Measurements from ENCODE around the gene F10. TPM values are rescaled to one million over a fixed set of nuclear protein-coding genes. Genes with fewer than 3 reads are reported as not detected.

F10 gene
- total RNA-seq, 1 experiment from 2014 or later, result 0.18 TPM

- intact Hi-C loops (cut with micrococcal nuclease; ENCODE audit: unreplicated experiment) (no loop called here), in situ Hi-C loops (cut with HindIII; ENCODE audit: low pct_unique_long_range_greater_than_20kb, low sequenced_read_pairs) (no loop called here)
- no TSS peak for BruUV-seq (replicated peaks)
- no peak for DNase-seq (ENCODE audit: low read depth, low spot score)
- CTCF ChIA-PET, result interaction anchor here (0.7 kb wide), 1 partner anchor 53 kb away, joined by 3 read pairs; no protein-coding TSS in a partner anchor
- Histone ChIP-seq H3K9me3 (ENCODE audit: control insufficient read depth, insufficient read depth, low read depth, low read length) (no peaks in the 10 kb centered on the region), H3K4me3 (ENCODE audit: low read depth in 2 of 2, low read length in 2 of 2) (no peak overlapping the region), H3K4me1 (ENCODE audit: control insufficient read depth, insufficient read depth, low read length) (no peaks in the 10 kb centered on the region), H3K27me3 (ENCODE audit: control insufficient read depth, insufficient read depth, low read length) (no peaks in the 10 kb centered on the region), H3K27ac (ENCODE audit: low read length) (no peak overlapping the region), H3K36me3 (ENCODE audit: control insufficient read depth, insufficient read depth, low read length) (no peaks in the 10 kb centered on the region)
- POLR2A ChIA-PET, result interaction anchor here (0.6 kb wide), 1 partner anchor 58 kb away, joined by 3 read pairs; no protein-coding TSS in a partner anchor
- ATAC-seq, result no peak
- TF ChIP-seq REST (IDR thresholded peaks at IDR 0.05; ENCODE audit: insufficient read depth in 1 of 2, low read depth in 2 of 2, low read length in 1 of 2) (no peak), POLR2AphosphoS5 (IDR thresholded peaks at IDR 0.05; ENCODE audit: low read depth, low read length) (no peak), TCF7L2 (IDR thresholded peaks at IDR 0.05; ENCODE audit: low read depth, low read length) (no peak)
Measured at GRCh38 chr13:113124211-113124970, 1.8 kb downstream of the F10 start.

GRCh38 chr13:113125506-113126264 lies 3.1 kb downstream of the F10 start:
- Histone ChIP-seq H3K27ac (ENCODE audit: low read length) (no peak overlapping the region), H3K4me3 (ENCODE audit: low read depth in 2 of 2, low read length in 2 of 2) (no peak overlapping the region), H3K9me3 (ENCODE audit: control insufficient read depth, insufficient read depth, low read depth, low read length) (no peaks in the 10 kb centered on the region), H3K36me3 (ENCODE audit: control insufficient read depth, insufficient read depth, low read length) (no peaks in the 10 kb centered on the region), H3K4me1 (ENCODE audit: control insufficient read depth, insufficient read depth, low read length) (no peaks in the 10 kb centered on the region), H3K27me3 (ENCODE audit: control insufficient read depth, insufficient read depth, low read length) (no peaks in the 10 kb centered on the region)
- no peak for ATAC-seq
- ChIA-PET CTCF (no interaction called here), POLR2A (no interaction called here)
- in situ Hi-C loops (cut with HindIII; ENCODE audit: low pct_unique_long_range_greater_than_20kb, low sequenced_read_pairs) (no loop called here), intact Hi-C loops (cut with micrococcal nuclease; ENCODE audit: unreplicated experiment) (no loop called here)
- DNase-seq (ENCODE audit: low read depth, low spot score), result no peak
- no TSS peak for BruUV-seq (replicated peaks)
- TF ChIP-seq SIN3A (IDR thresholded peaks at IDR 0.05; ENCODE audit: borderline replicate concordance, insufficient read depth, low read depth, low read length) (no peak), TCF7L2 (IDR thresholded peaks at IDR 0.05; ENCODE audit: low read depth, low read length) (no peak), REST (IDR thresholded peaks at IDR 0.05; ENCODE audit: insufficient read depth in 1 of 2, low read depth in 2 of 2, low read length in 1 of 2) (no peak), CTCF (IDR thresholded peaks at IDR 0.05) (no peak), POLR2AphosphoS5 (IDR thresholded peaks at IDR 0.05; ENCODE audit: low read depth, low read length) (no peak)

All from Panc1 (cell line).